ENCODE data around the gene POLR3K.
"Not testable (repeated sequence)": the region's sequence is repeated elsewhere in the genome, so short reads cannot be mapped to it uniquely, and the experiment has no call there.

Gene POLR3K

DNA sequence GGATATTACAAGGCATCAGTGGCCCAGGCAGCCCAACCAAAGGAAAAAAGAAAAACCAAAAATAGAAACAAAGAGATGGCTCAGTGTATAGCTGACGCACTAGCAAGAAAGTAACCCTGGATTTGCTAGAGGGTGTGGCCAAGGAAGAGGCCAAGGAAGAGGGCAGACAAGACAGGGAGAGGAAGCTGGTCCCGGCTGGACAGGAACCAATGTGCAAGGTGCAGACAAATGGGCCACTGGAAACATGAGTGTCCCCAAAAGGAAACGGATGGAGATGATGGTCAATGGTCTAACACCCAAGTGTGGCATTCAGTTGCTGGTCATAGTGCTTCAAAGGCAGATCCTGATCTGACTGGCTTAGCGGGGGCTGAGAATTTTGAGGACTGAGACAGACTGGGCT, 10.7 kb downstream of the POLR3K start:
- no peak overlapping the region for H3K4me3 ChIP-seq
- H3K27ac ChIP-seq, result no peak overlapping the region
- intact Hi-C loops (cut with DNase I; ENCODE audit: low total_unique reads), result no loop called here
- H3K27me3 ChIP-seq, result no peaks in the 10 kb centered on the region
- no peaks in the 10 kb centered on the region for H3K4me1 ChIP-seq
- H3K36me3 ChIP-seq, result peaks cover 5 to 30% (median 11%) of the 10 kb centered on the region in 3 donors
- no peak for DNase-seq
- H3K9me3 ChIP-seq, result no peaks in the 10 kb centered on the region
- TF ChIP-seq, protein P1, sequence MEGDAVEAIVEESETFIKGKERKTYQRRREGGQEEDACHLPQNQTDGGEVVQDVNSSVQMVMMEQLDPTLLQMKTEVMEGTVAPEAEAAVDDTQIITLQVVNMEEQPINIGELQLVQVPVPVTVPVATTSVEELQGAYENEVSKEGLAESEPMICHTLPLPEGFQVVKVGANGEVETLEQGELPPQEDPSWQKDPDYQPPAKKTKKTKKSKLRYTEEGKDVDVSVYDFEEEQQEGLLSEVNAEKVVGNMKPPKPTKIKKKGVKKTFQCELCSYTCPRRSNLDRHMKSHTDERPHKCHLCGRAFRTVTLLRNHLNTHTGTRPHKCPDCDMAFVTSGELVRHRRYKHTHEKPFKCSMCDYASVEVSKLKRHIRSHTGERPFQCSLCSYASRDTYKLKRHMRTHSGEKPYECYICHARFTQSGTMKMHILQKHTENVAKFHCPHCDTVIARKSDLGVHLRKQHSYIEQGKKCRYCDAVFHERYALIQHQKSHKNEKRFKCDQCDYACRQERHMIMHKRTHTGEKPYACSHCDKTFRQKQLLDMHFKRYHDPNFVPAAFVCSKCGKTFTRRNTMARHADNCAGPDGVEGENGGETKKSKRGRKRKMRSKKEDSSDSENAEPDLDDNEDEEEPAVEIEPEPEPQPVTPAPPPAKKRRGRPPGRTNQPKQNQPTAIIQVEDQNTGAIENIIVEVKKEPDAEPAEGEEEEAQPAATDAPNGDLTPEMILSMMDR (IDR thresholded peaks at IDR 0.05), result no peak

- no peak overlapping the region for H3K4me3 ChIP-seq
- no peaks in the 10 kb centered on the region for H3K9me3 ChIP-seq
- TF ChIP-seq, protein P1 (IDR thresholded peaks at IDR 0.05), result no peak
- no peaks in the 10 kb centered on the region for H3K27me3 ChIP-seq
- no peaks in the 10 kb centered on the region for H3K4me1 ChIP-seq
- no peak for DNase-seq
- intact Hi-C loops (cut with DNase I; ENCODE audit: low total_unique reads), result no loop called here
- peaks cover 5 to 25% (median 8%) of the 10 kb centered on the region in 3 donors for H3K36me3 ChIP-seq
- no peak overlapping the region for H3K27ac ChIP-seq
These were observed 11.3 kb downstream of the POLR3K start for GRCh38 chr16:42069-42457.

- H3K27me3 ChIP-seq, result no peaks in the 10 kb centered on the region
- peaks cover 4 to 20% (median 4%) of the 10 kb centered on the region in 3 donors for H3K36me3 ChIP-seq
- no peak for DNase-seq
- no peak overlapping the region for H3K4me3 ChIP-seq
- TF ChIP-seq, protein P1 (IDR thresholded peaks at IDR 0.05), result no peak
- intact Hi-C loops (cut with DNase I; ENCODE audit: low total_unique reads), result no loop called here
- H3K27ac ChIP-seq, result no peak overlapping the region
- H3K9me3 ChIP-seq, result no peaks in the 10 kb centered on the region
- H3K4me1 ChIP-seq, result no peaks in the 10 kb centered on the region
These were observed 11.9 kb downstream of the POLR3K start for GRCh38 chr16:41439-42068.

GRCh38 chr16:38941-39892, 14.2 kb downstream of the POLR3K start:
- Histone ChIP-seq H3K4me1 (no peaks in the 10 kb centered on the region), H3K36me3 (peaks cover 0 to 5% (median 4%) of the 10 kb centered on the region in 3 donors), H3K27ac (no peak overlapping the region), H3K27me3 (no peaks in the 10 kb centered on the region), H3K4me3 (no peak overlapping the region), H3K9me3 (no peaks in the 10 kb centered on the region)
- TF ChIP-seq, protein P1 (IDR thresholded peaks at IDR 0.05), result no peak
- intact Hi-C loops (cut with DNase I; ENCODE audit: low total_unique reads), result no loop called here
- no peak for DNase-seq

DNA sequence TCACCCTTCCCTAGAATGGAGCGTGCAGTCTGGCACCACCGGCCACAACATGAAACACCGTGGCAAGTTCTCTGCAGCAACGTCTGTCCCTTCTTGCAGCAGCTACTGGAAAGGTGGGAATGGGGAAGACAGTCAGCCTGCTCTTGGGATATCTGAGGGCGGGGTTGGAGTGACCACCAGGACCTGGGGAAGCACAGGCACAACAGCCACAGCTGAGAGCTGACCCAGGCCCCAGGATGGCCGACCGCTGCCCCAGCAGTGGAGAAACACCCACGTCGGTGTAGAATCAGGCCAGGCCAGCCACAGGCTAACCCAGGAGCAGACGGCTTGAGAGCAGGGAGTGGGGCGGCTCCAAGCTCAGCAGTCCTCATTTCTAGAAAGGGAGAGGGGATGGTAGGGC, 15.2 kb downstream of the POLR3K start:
- intact Hi-C loops (cut with DNase I; ENCODE audit: low total_unique reads), result not testable (repeated sequence)

DNA sequence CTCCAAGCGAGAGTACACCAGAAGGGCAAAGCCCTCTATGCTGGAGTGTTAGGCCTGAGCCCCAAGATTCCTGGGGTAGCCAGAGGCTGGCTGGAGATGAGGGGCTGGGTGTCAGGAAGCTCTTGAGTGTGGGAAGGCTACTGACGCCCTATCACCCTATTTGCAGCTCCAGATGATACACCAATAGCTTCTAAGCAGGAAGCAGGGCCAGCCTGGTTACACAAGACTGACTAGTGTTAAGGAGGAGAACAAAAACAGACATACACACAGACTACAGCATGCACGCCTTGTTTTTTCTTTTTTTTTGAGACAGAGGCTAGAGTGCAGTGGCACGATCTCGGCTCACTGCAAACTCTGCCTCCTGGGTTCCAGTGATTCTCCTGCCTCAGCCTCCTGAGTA, 15.9 kb downstream of the POLR3K start:
- H3K9me3 ChIP-seq, result no peaks in the 10 kb centered on the region
- no peaks in the 10 kb centered on the region for H3K27me3 ChIP-seq
- H3K27ac ChIP-seq, result no peak overlapping the region
- H3K4me3 ChIP-seq, result no peak overlapping the region
- no peaks in the 10 kb centered on the region for H3K4me1 ChIP-seq
- DNase-seq, result no peak
- TF ChIP-seq, protein P1 (IDR thresholded peaks at IDR 0.05), result no peak
- H3K36me3 ChIP-seq, result no peaks in the 10 kb centered on the region
- intact Hi-C loops (cut with DNase I; ENCODE audit: low total_unique reads), result no loop called here

More for the DNA sequence above, 15.2 kb downstream of the POLR3K start:
- not testable (repeated sequence) for H3K9me3 ChIP-seq, DNase-seq, H3K27me3 ChIP-seq, H3K4me3 ChIP-seq, H3K4me1 ChIP-seq, H3K36me3 ChIP-seq, H3K27ac ChIP-seq

Data from tibial artery (tissue), 4 donors.